CMK (cell line): ENCODE data around the gene NAP1L4.
A peak's percentile ranks its signal among the peaks of the same experiment; 100 is the strongest.

Experiments
- DNase-seq: peaks from one replicate; pipeline ENCODE4 v3.0.0-alpha.2; 2010; ENCODE audit warnings: low read depth

Gene NAP1L4

GRCh38 chr11:2992234-2992996 lies at the start of gene NAP1L4:
Gene NAP1L4 (minus strand): TSS chr11:2992329. CDS start chr11:2979220, 13,109 bp downstream.
- DNase-seq, result peak; percentile 81

- DNase-seq, result no peak
These were observed 48.8 kb upstream of the NAP1L4 start for GRCh38 chr11:3040881-3041280.

GRCh38 chr11:3037945-3038271 lies 45.8 kb upstream of the NAP1L4 start:
- DNase-seq, result no peak

GRCh38 chr11:3037040-3037944 lies 45.2 kb upstream of the NAP1L4 start:
- no peak for DNase-seq

GRCh38 chr11:3036419-3036818 lies 44.3 kb upstream of the NAP1L4 start:
- DNase-seq, result no peak

- no peak for DNase-seq
These were observed 43.2 kb upstream of the NAP1L4 start for GRCh38 chr11:3035333-3035732.

GRCh38 chr11:3030289-3031070 lies 38.4 kb upstream of the NAP1L4 start:
- DNase-seq, result peak; percentile 37

- DNase-seq, result no peak
These were observed 36.7 kb upstream of the NAP1L4 start for GRCh38 chr11:3028813-3029212.

- DNase-seq, result no peak
These were observed 34.7 kb upstream of the NAP1L4 start for GRCh38 chr11:3026803-3027202.

- no peak for DNase-seq
These were observed 30.9 kb upstream of the NAP1L4 start for GRCh38 chr11:3022982-3023381.

- no peak for DNase-seq
These were observed 30.3 kb upstream of the NAP1L4 start for GRCh38 chr11:3022300-3022967.

GRCh38 chr11:3021125-3021524 lies 29.0 kb upstream of the NAP1L4 start:
- no peak for DNase-seq

GRCh38 chr11:3020011-3020410 lies 27.9 kb upstream of the NAP1L4 start:
- no peak for DNase-seq

GRCh38 chr11:3018596-3018995 lies 26.5 kb upstream of the NAP1L4 start:
- DNase-seq, result no peak

GRCh38 chr11:3016861-3017260 lies 24.7 kb upstream of the NAP1L4 start:
- DNase-seq, result no peak

- DNase-seq, result no peak
These were observed 23.7 kb upstream of the NAP1L4 start for GRCh38 chr11:3015796-3016195.

GRCh38 chr11:3014943-3015342 lies 22.8 kb upstream of the NAP1L4 start:
- DNase-seq, result no peak

- no peak for DNase-seq
These were observed 22.2 kb upstream of the NAP1L4 start for GRCh38 chr11:3014057-3014938.

- DNase-seq, result no peak
These were observed 20.1 kb upstream of the NAP1L4 start for GRCh38 chr11:3011891-3012885.
